Suprapubic skin (tissue), 4 donors: ENCODE data around the gene ABHD17C. TPM values are rescaled to one million over a fixed set of nuclear protein-coding genes. Genes with fewer than 3 reads are reported as not detected.
"Not testable (repeated sequence)": the region's sequence is repeated elsewhere in the genome, so short reads cannot be mapped to it uniquely, and the experiment has no call there.

Experiments
- DNase-seq, 2 donors: peaks; one replicate each; pipeline ENCODE4 v3.0.0-alpha.2; 2019; ENCODE audit warnings: low spot score in 2 of 2
- H3K27ac ChIP-seq: fragments of 200-600 bp; sonication (generic); one replicate; pipeline ENCODE4 v1.5.1; 2019
- H3K27me3 ChIP-seq: fragments of 200-600 bp; sonication (generic); one replicate; pipeline ENCODE4 v1.5.1; 2019
- H3K36me3 ChIP-seq: fragments of 200-600 bp; sonication (generic); one replicate; pipeline ENCODE4 v1.5.1; 2019
- H3K4me1 ChIP-seq: fragments of 200-600 bp; sonication (generic); one replicate; pipeline ENCODE4 v1.5.1; 2019
- H3K4me3 ChIP-seq: fragments of 200-600 bp; sonication (generic); one replicate; pipeline ENCODE4 v1.5.1; 2019; ENCODE audit warnings: mild to moderate bottlenecking
- H3K9me3 ChIP-seq: fragments of 200-600 bp; sonication (generic); one replicate; pipeline ENCODE4 v1.5.1; 2019
- CTCF ChIP-seq, 2 donors: fragments of 200-600 bp in 1 of 2; fragments of 450-650 bp in 1 of 2; sonication (generic) in 1 of 2; IDR thresholded peaks; one replicate each; pipeline ENCODE4 v1.5.1; 2016 to 2019; ENCODE audit warnings: antibody characterized with exemption in 2 of 2, mild to moderate bottlenecking in 1 of 2, moderate library complexity in 1 of 2
- EP300 ChIP-seq: sonication (generic); formaldehyde crosslinking; IDR thresholded peaks from one replicate; pipeline ENCODE4 v1.6.1; 2017; ENCODE audit warnings: antibody characterized with exemption
- POLR2A ChIP-seq, 2 donors: fragments of 450-650 bp; IDR thresholded peaks; one replicate each; pipeline ENCODE4 v1.6.1; 2017; ENCODE audit warnings: antibody characterized with exemption in 2 of 2, mild to moderate bottlenecking in 2 of 2, moderate library complexity in 2 of 2
- POLR2AphosphoS5 ChIP-seq, 3 donors: sonication (generic); formaldehyde crosslinking; IDR thresholded peaks; one replicate each; pipeline ENCODE4 v1.6.1; 2017; ENCODE audit warnings: antibody characterized with exemption in 3 of 3
- WGBS: methylation state at CpG from one replicate; pipeline ENCODE4 v1.1.5; 2018; 5-methylcytosine and 5-hydroxymethylcytosine counted together
- total RNA-seq, 4 donors: library from RNA; depleted of rRNA; stranded (reverse); fragments of >200 nt; gene quantifications; one replicate each; pipeline ENCODE4 v1.1.0, GENCODE V29; 2016

The ABHD17C gene
- total RNA-seq, 4 donors from 2014 or later = 15.6 to 25.3 (median 21.1) TPM

- H3K27me3 ChIP-seq = no peaks in the 10 kb centered on the region
- 45% methylated on average over 4 of the region's 4 CpGs for WGBS
- no peaks in the 10 kb centered on the region for H3K36me3 ChIP-seq
- no peaks in the 10 kb centered on the region for H3K4me1 ChIP-seq
- H3K4me3 ChIP-seq = no peak overlapping the region
- H3K27ac ChIP-seq = no peak overlapping the region
- H3K9me3 ChIP-seq = no peaks in the 10 kb centered on the region
- DNase-seq = no peak
- TF ChIP-seq CTCF (IDR thresholded peaks at IDR 0.05) (no peak), POLR2AphosphoS5 (IDR thresholded peaks at IDR 0.05) (no peak), EP300 (no peak), POLR2A (IDR thresholded peaks at IDR 0.05) (no peak)
These were observed 65.8 kb downstream of the ABHD17C start for GRCh38 chr15:80760960-80761359.

GRCh38 chr15:80761754-80762153 is 66.6 kb downstream of the ABHD17C start:
- no peak overlapping the region for H3K27ac ChIP-seq
- H3K36me3 ChIP-seq = no peaks in the 10 kb centered on the region
- H3K9me3 ChIP-seq = no peaks in the 10 kb centered on the region
- TF ChIP-seq EP300 = no peak
- no peak for TF ChIP-seq POLR2AphosphoS5 (IDR thresholded peaks at IDR 0.05)
- no peak for TF ChIP-seq CTCF (IDR thresholded peaks at IDR 0.05)
- no peak for TF ChIP-seq POLR2A (IDR thresholded peaks at IDR 0.05)
- H3K27me3 ChIP-seq = no peaks in the 10 kb centered on the region
- H3K4me1 ChIP-seq = no peaks in the 10 kb centered on the region
- 89% methylated on average over 5 of the region's 6 CpGs for WGBS
- DNase-seq = no peak
- H3K4me3 ChIP-seq = no peak overlapping the region

- H3K9me3 ChIP-seq, H3K4me1 ChIP-seq, H3K27ac ChIP-seq, H3K27me3 ChIP-seq, H3K4me3 ChIP-seq, DNase-seq, H3K36me3 ChIP-seq: not testable (repeated sequence)
- WGBS = over 99% methylated on average over 3 of the region's 3 CpGs
These were observed 68.1 kb downstream of the ABHD17C start for GRCh38 chr15:80763235-80763634.

GRCh38 chr15:80764535-80764934 is 69.4 kb downstream of the ABHD17C start:
- no peak for TF ChIP-seq POLR2AphosphoS5 (IDR thresholded peaks at IDR 0.05)
- TF ChIP-seq EP300 = no peak
- TF ChIP-seq CTCF (IDR thresholded peaks at IDR 0.05) = no peak
- no peak for TF ChIP-seq POLR2A (IDR thresholded peaks at IDR 0.05)
- H3K9me3 ChIP-seq = no peaks in the 10 kb centered on the region
- no peaks in the 10 kb centered on the region for H3K4me1 ChIP-seq
- DNase-seq = no peak
- H3K27me3 ChIP-seq = no peaks in the 10 kb centered on the region
- WGBS = 47% methylated on average over 3 of the region's 3 CpGs
- H3K4me3 ChIP-seq = no peak overlapping the region
- no peaks in the 10 kb centered on the region for H3K36me3 ChIP-seq
- no peak overlapping the region for H3K27ac ChIP-seq

GRCh38 chr15:80766275-80766674 is 71.2 kb downstream of the ABHD17C start:
- Histone ChIP-seq H3K9me3 (no peaks in the 10 kb centered on the region), H3K4me3 (no peak overlapping the region), H3K4me1 (no peaks in the 10 kb centered on the region), H3K27me3 (no peaks in the 10 kb centered on the region), H3K27ac (no peak overlapping the region), H3K36me3 (no peaks in the 10 kb centered on the region)
- TF ChIP-seq POLR2AphosphoS5 (IDR thresholded peaks at IDR 0.05) (no peak), POLR2A (IDR thresholded peaks at IDR 0.05) (no peak), EP300 (no peak), CTCF (IDR thresholded peaks at IDR 0.05) (no peak)
- 98% methylated on average over 3 of the region's 3 CpGs for WGBS
- DNase-seq = no peak

- Histone ChIP-seq H3K27ac (no peak overlapping the region), H3K4me3 (no peak overlapping the region), H3K9me3 (no peaks in the 10 kb centered on the region), H3K4me1 (no peaks in the 10 kb centered on the region), H3K27me3 (no peaks in the 10 kb centered on the region), H3K36me3 (no peaks in the 10 kb centered on the region)
- no peak for TF ChIP-seq EP300
- 84% methylated on average over 1 of the region's 1 CpG for WGBS
- DNase-seq = no peak
These were observed 73.0 kb downstream of the ABHD17C start for GRCh38 chr15:80768158-80768557.
